HCT116 (cell line): Measurements from ENCODE around the gene SLC27A4. TPM values are rescaled to one million over a fixed set of nuclear protein-coding genes. Genes with fewer than 3 reads are reported as not detected.

ENCODE experiments used
- ATAC-seq: fragments of 200-7000 bp; cut with Tn5 transposase; 2 replicates; pipeline ENCODE4 v1.9.1; 2020; ENCODE audit warnings: mild to moderate bottlenecking, moderate library complexity
- BruUV-seq: library from RNA; stranded (reverse); fragments of 400-500 nt; replicated peaks from 2 replicates; lab custom pipeline; 2021; lab: Mats Ljungman, UMichigan
- CTCF ChIA-PET: fragments of 300-600 bp; sonication (Branson Sonifier 250); formaldehyde crosslinking; loops from one replicate; lab custom pipeline; 2021; ENCODE audit warnings: antibody characterized with exemption; lab: Charles Lee
- POLR2A ChIA-PET: fragments of 300-600, 350-600 bp; sonication (Branson Sonifier 250); formaldehyde crosslinking; loops from one replicate; lab custom pipeline; 2021; ENCODE audit warnings: antibody characterized with exemption; lab: Charles Lee
- RAD21 ChIA-PET, 2 experiments: fragments of 300-600 bp; sonication (Branson Sonifier 250); formaldehyde crosslinking; loops; one replicate each; lab custom pipeline; 2023; ENCODE audit warnings: low total read pairs in 2 of 2; ENCODE audit not compliant: uncharacterized antibody in 2 of 2, unreplicated experiment in 2 of 2, low non-redundant PET in 1 of 2; lab: Charles Lee
- DNase-seq: peaks from one replicate; pipeline ENCODE4 v3.0.0-alpha.2; 2010; ENCODE audit warnings: low read depth, low spot score
- H2AFZ ChIP-seq: fragments of 200-600 bp; shearing (Covaris generic), sonication (generic); 2 replicates; pipeline ENCODE4 v1.6.1; 2017; ENCODE audit warnings: low read depth, mixed run types, mixed read lengths, antibody characterized with exemption, low read length; ENCODE audit not compliant: poor library complexity, severe bottlenecking
- H3K27ac ChIP-seq: 2 replicates; pipeline ENCODE4 v1.5.1; 2012; ENCODE audit warnings: low read depth, low read length
- H3K27me3 ChIP-seq: fragments of 200-600 bp; sonication (generic); 2 replicates; pipeline ENCODE4 v1.6.1; 2016; ENCODE audit warnings: mixed run types, low read length, mixed read lengths; ENCODE audit not compliant: insufficient read depth
- H3K36me3 ChIP-seq, 2 experiments: fragments of 200-500 bp in 1 of 2; fragments of 200-600 bp in 1 of 2; sonication (Bioruptor generic) in 1 of 2; sonication (generic) in 1 of 2; 2 replicates each; pipeline versions ENCODE4 v1.5.1 to v1.6.1; 2014 to 2016; ENCODE audit warnings: low read length in 2 of 2, inconsistent platforms in 1 of 2, mixed read lengths in 1 of 2, mixed run types in 1 of 2; ENCODE audit not compliant: insufficient read depth in 2 of 2, control insufficient read depth in 1 of 2
- H3K4me1 ChIP-seq, 2 experiments: fragments of 200-600 bp in 1 of 2; sonication (generic) in 1 of 2; 2 replicates each; pipeline versions ENCODE4 v1.5.1 to v1.6.1; 2012 to 2017; ENCODE audit warnings: low read length in 2 of 2, inconsistent platforms in 1 of 2, mild to moderate bottlenecking in 1 of 2, mixed read lengths in 1 of 2, mixed run types in 1 of 2, moderate library complexity in 1 of 2; ENCODE audit not compliant: insufficient read depth in 2 of 2, control insufficient read depth in 1 of 2
- H3K4me2 ChIP-seq: fragments of 200-600 bp; sonication (generic); 2 replicates; pipeline ENCODE4 v1.6.1; 2017; ENCODE audit warnings: mixed run types, low read length, mixed read lengths
- H3K4me3 ChIP-seq, 2 experiments: fragments of 200-600 bp in 1 of 2; sonication (generic) in 1 of 2; replicated peaks in 1 of 2; 2 replicates each; pipeline ENCODE4 v1.5.1; 2011 to 2016; ENCODE audit warnings: low read length in 2 of 2, control low read depth in 1 of 2, low read depth in 1 of 2, mild to moderate bottlenecking in 1 of 2, mixed read lengths in 1 of 2, mixed run types in 1 of 2
- H3K79me2 ChIP-seq: fragments of 200-600 bp; sonication (generic); 2 replicates; pipeline ENCODE4 v1.6.1; 2017; ENCODE audit warnings: mild to moderate bottlenecking, mixed run types, low read length, moderate library complexity, mixed read lengths; ENCODE audit not compliant: insufficient read depth
- H3K9ac ChIP-seq: fragments of 200-600 bp; sonication (generic); 2 replicates; pipeline ENCODE4 v1.6.1; 2016; ENCODE audit warnings: low read length, mixed read lengths
- H3K9me2 ChIP-seq: fragments of 200-600 bp; sonication (generic), shearing (Covaris generic); 2 replicates; pipeline ENCODE4 v1.6.1; 2017; ENCODE audit warnings: mixed run types, mild to moderate bottlenecking, moderate library complexity; ENCODE audit not compliant: insufficient read depth
- H3K9me3 ChIP-seq, 2 experiments: fragments of 200-500 bp in 1 of 2; fragments of 200-600 bp in 1 of 2; sonication (Bioruptor generic) in 1 of 2; sonication (generic) in 1 of 2; 2 replicates each; pipeline ENCODE4 v1.6.1; 2014 to 2017; ENCODE audit warnings: low read length in 2 of 2, mixed read lengths in 2 of 2, inconsistent platforms in 1 of 2, low read depth in 1 of 2, mild to moderate bottlenecking in 1 of 2, mixed run types in 1 of 2, moderate library complexity in 1 of 2; ENCODE audit not compliant: control insufficient read depth in 1 of 2, insufficient read depth in 1 of 2
- H4K20me1 ChIP-seq: fragments of 200-600 bp; sonication (generic), shearing (Covaris generic); 2 replicates; pipeline ENCODE4 v1.6.1; 2017; ENCODE audit warnings: mixed run types, mild to moderate bottlenecking, moderate library complexity; ENCODE audit not compliant: insufficient read depth
- CBX3 ChIP-seq: IDR thresholded peaks from 2 replicates; pipeline ENCODE4 v1.6.1; 2012; ENCODE audit warnings: low read depth
- CEBPB ChIP-seq: IDR thresholded peaks from 2 replicates; pipeline ENCODE4 v1.6.1; 2012; ENCODE audit warnings: low read depth
- EGR1 ChIP-seq: IDR thresholded peaks from 2 replicates; pipeline ENCODE4 v1.6.1; 2012; ENCODE audit warnings: low read depth
- ELF1 ChIP-seq: IDR thresholded peaks from 2 replicates; pipeline ENCODE4 v1.6.1; 2012; ENCODE audit warnings: low read depth, borderline replicate concordance
- EZH2 ChIP-seq: fragments of 200-600 bp; sonication (generic); IDR thresholded peaks from 2 replicates; pipeline ENCODE4 v1.6.1; 2017; ENCODE audit warnings: antibody characterized with exemption, mixed run types
- EZH2phosphoT487 ChIP-seq: fragments of 200-600 bp; IDR thresholded peaks from 2 replicates; pipeline ENCODE4 v1.6.1; 2018; ENCODE audit warnings: antibody characterized with exemption, borderline replicate concordance
- FOSL1 ChIP-seq: IDR thresholded peaks from 2 replicates; pipeline ENCODE4 v1.6.1; 2012; ENCODE audit warnings: low read depth
- JUND ChIP-seq: IDR thresholded peaks from 2 replicates; pipeline ENCODE4 v1.6.1; 2012
- MAX ChIP-seq: IDR thresholded peaks from 2 replicates; pipeline ENCODE4 v1.6.1; 2012
- POLR2A ChIP-seq: IDR thresholded peaks from 2 replicates; pipeline ENCODE4 v1.7.0; 2011; ENCODE audit warnings: borderline replicate concordance; ENCODE audit not compliant: insufficient read depth, insufficient read length; ENCODE audit errors: extremely low read depth
- POLR2AphosphoS5 ChIP-seq: IDR thresholded peaks from 2 replicates; pipeline ENCODE4 v1.6.1; 2011; ENCODE audit warnings: mild to moderate bottlenecking, low read depth, low read length, moderate library complexity
- RAD21 ChIP-seq: IDR thresholded peaks from 2 replicates; pipeline ENCODE4 v1.6.1; 2012; ENCODE audit warnings: low read depth, mild to moderate bottlenecking
- SIN3A ChIP-seq: IDR thresholded peaks from 2 replicates; pipeline ENCODE4 v1.6.1; 2012; ENCODE audit warnings: low read depth
- SP1 ChIP-seq: IDR thresholded peaks from 2 replicates; pipeline ENCODE4 v1.6.1; 2012; ENCODE audit warnings: low read depth
- SRF ChIP-seq: IDR thresholded peaks from 2 replicates; pipeline ENCODE4 v1.6.1; 2012; ENCODE audit warnings: low read depth
- TCF7L2 ChIP-seq: IDR thresholded peaks from 2 replicates; pipeline ENCODE4 v1.7.0; 2011; ENCODE audit warnings: borderline replicate concordance, inconsistent platforms; ENCODE audit not compliant: insufficient read depth, insufficient read length; ENCODE audit errors: extremely low read depth
- YY1 ChIP-seq: IDR thresholded peaks from 2 replicates; pipeline ENCODE4 v1.6.1; 2011; ENCODE audit warnings: low read length, low read depth, moderate library complexity, mild to moderate bottlenecking; ENCODE audit not compliant: insufficient replicate concordance; ENCODE audit errors: extremely low read depth
- ZFX ChIP-seq: fragments of 450-650 bp; IDR thresholded peaks from 2 replicates; pipeline ENCODE4 v1.6.1; 2017
- intact Hi-C: fragments of 100-400 bp; cut with micrococcal nuclease; formaldehyde crosslinking; loops from 2 replicates; pipeline ENCODE4 v1.10.0; 2022
- total RNA-seq: library from RNA; stranded (reverse); gene quantifications from one replicate; pipeline ENCODE4 v1.2.1, GENCODE V29; 2021; ENCODE audit not compliant: unreplicated experiment
- TF ChIP-seq, protein P1 (sequence below): IDR thresholded peaks from 2 replicates; pipeline ENCODE4 v1.6.1; 2012; ENCODE audit warnings: low read depth
- TF ChIP-seq, protein P2 (sequence below): IDR thresholded peaks from 2 replicates; pipeline ENCODE4 v1.6.1; 2012

SLC27A4 gene
- total RNA-seq, 1 experiment from 2014 or later: 33.9 TPM

DNA sequence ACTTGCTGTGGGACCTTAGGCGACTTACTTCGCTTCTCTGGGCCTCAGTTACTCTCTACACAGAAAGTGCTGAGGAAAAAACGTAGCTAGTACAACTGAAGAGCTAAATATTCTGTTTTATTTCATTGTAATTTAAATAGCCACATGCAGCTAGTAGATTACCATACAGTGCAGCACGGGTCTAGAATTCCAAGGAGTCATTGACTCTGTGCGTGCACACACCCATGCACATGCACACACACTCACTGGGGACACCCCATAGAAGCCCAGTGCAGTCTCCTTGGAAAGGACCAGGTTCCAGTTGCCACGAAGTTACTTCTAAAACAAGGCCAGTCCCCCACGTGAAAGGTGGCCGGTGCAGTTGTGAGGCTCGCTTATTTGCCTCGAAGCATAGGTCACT is 47.8 kb downstream of the SLC27A4 start:
- Histone ChIP-seq H3K27me3 (no peaks in the 10 kb centered on the region), H3K9me3 (no peaks in the 10 kb centered on the region), H3K4me2 (no peak overlapping the region), H4K20me1 (no peaks in the 10 kb centered on the region), H2AFZ (no peak overlapping the region), H3K9ac (no peak overlapping the region), H3K36me3 (peaks cover 7 to 10% of the 10 kb centered on the region in 2 experiments; a peak in 3 of 4 replicates), H3K4me1 (no peaks in the 10 kb centered on the region), H3K9me2 (no peaks in the 10 kb centered on the region), H3K4me3 (no peak overlapping the region), H3K27ac (no peak overlapping the region), H3K79me2 (no peaks in the 10 kb centered on the region)
- no peak for TF ChIP-seq TCF7L2
- TF ChIP-seq EZH2: no peak
- TF ChIP-seq ZFX: no peak
- TF ChIP-seq FOSL1: no peak
- TF ChIP-seq CEBPB: no peak
- TF ChIP-seq ELF1: no peak
- no peak for TF ChIP-seq EZH2phosphoT487
- TF ChIP-seq SP1: no peak
- TF ChIP-seq JUND: no peak
- TF ChIP-seq POLR2A: no peak
- TF ChIP-seq CBX3: no peak
- TF ChIP-seq EGR1: no peak
- no peak for TF ChIP-seq MAX
- TF ChIP-seq, protein P1, sequence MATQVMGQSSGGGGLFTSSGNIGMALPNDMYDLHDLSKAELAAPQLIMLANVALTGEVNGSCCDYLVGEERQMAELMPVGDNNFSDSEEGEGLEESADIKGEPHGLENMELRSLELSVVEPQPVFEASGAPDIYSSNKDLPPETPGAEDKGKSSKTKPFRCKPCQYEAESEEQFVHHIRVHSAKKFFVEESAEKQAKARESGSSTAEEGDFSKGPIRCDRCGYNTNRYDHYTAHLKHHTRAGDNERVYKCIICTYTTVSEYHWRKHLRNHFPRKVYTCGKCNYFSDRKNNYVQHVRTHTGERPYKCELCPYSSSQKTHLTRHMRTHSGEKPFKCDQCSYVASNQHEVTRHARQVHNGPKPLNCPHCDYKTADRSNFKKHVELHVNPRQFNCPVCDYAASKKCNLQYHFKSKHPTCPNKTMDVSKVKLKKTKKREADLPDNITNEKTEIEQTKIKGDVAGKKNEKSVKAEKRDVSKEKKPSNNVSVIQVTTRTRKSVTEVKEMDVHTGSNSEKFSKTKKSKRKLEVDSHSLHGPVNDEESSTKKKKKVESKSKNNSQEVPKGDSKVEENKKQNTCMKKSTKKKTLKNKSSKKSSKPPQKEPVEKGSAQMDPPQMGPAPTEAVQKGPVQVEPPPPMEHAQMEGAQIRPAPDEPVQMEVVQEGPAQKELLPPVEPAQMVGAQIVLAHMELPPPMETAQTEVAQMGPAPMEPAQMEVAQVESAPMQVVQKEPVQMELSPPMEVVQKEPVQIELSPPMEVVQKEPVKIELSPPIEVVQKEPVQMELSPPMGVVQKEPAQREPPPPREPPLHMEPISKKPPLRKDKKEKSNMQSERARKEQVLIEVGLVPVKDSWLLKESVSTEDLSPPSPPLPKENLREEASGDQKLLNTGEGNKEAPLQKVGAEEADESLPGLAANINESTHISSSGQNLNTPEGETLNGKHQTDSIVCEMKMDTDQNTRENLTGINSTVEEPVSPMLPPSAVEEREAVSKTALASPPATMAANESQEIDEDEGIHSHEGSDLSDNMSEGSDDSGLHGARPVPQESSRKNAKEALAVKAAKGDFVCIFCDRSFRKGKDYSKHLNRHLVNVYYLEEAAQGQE: no peak
- TF ChIP-seq SRF: no peak
- TF ChIP-seq, protein P2, sequence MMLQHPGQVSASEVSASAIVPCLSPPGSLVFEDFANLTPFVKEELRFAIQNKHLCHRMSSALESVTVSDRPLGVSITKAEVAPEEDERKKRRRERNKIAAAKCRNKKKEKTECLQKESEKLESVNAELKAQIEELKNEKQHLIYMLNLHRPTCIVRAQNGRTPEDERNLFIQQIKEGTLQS: no peak
- TF ChIP-seq SIN3A: no peak
- TF ChIP-seq RAD21: no peak
- TF ChIP-seq YY1: no peak
- no peak for TF ChIP-seq POLR2AphosphoS5
- intact Hi-C loops: no loop called here
- RAD21 ChIA-PET: no interaction called here
- BruUV-seq: no TSS peak
- ATAC-seq (no peak), DNase-seq (no peak)
- CTCF ChIA-PET: interaction anchor here (1.5 kb wide), 1 partner anchor 32 kb away, joined by 3 read pairs; no protein-coding TSS in a partner anchor
- POLR2A ChIA-PET: no interaction called here
